ENCODE data around the gene GRIK3.

- TF ChIP-seq CTCF (IDR thresholded peaks at IDR 0.05) (no peak), POLR2A (IDR thresholded peaks at IDR 0.05) (no peak)
Observed at GRCh38 chr1:36778740-36779139, 255.6 kb downstream of the GRIK3 start.
